K562 (cell line): ENCODE results near the gene CAMSAP2. TPM values are rescaled to one million over a fixed set of nuclear protein-coding genes. Genes with fewer than 3 reads are reported as not detected.

Source experiments
- ATAC-seq: fragments of 200-7000 bp; cut with Tn5 transposase; 3 replicates; pipeline ENCODE4 v1.9.1; 2020; ENCODE audit warnings: moderate library complexity
- BruUV-seq: library from RNA; stranded (reverse); fragments of 400-500 nt; replicated peaks from 2 replicates; lab custom pipeline; 2021; lab: Mats Ljungman, UMichigan
- CTCF ChIA-PET: fragments of 300-600 bp; formaldehyde crosslinking; extraction: SDS; loops from one replicate; lab custom pipeline; 2021; ENCODE audit warnings: low intra/inter-chr PET ratio; lab: Yijun Ruan, JAX
- POLR2A ChIA-PET: fragments of 300-600, 350-650 bp; sonication (Branson Sonifier 250); formaldehyde crosslinking; extraction: SDS; loops from one replicate; lab custom pipeline; 2021; ENCODE audit warnings: antibody characterized with exemption, inconsistent platforms; lab: Yijun Ruan, JAX
- DNase-seq, 4 experiments: peaks; one replicate each; pipeline versions ENCODE4 v3.0.0 to v3.0.0-alpha.2; 2011 to 2018; ENCODE audit warnings: low spot score in 3 of 4, mixed read lengths in 3 of 4; ENCODE audit errors: extremely low read depth in 1 of 4
- FAIRE-seq: peaks from 2 replicates; lab custom pipeline; 2011; peaks lifted over from hg19 to GRCh38; lab: Jason Lieb, UNC
- H2AFZ ChIP-seq: 2 replicates; pipeline ENCODE4 v1.6.0; 2011; ENCODE audit warnings: low read depth, low read length, control low read depth, inconsistent platforms
- H3K27ac ChIP-seq: fragments of 200-600 bp; 3 replicates; pipeline ENCODE4 v1.8.0; 2011; ENCODE audit warnings: low read depth, mild to moderate bottlenecking, control low read depth, inconsistent platforms, low read length, moderate library complexity, mixed read lengths; ENCODE audit errors: extremely low read depth
- H3K27me3 ChIP-seq, 2 experiments: fragments of 300-600 bp in 1 of 2; 2 replicates in 1 of 2; 3 replicates in 1 of 2; pipeline versions ENCODE4 v1.6.0 to v1.8.0; 2011; ENCODE audit warnings: inconsistent platforms in 2 of 2, low read length in 2 of 2, mild to moderate bottlenecking in 1 of 2, mixed read lengths in 1 of 2, moderate library complexity in 1 of 2; ENCODE audit not compliant: control insufficient read depth in 2 of 2, insufficient read depth in 2 of 2
- H3K36me3 ChIP-seq: fragments of 300-600 bp; 3 replicates; pipeline ENCODE4 v1.8.0; 2011; ENCODE audit warnings: mild to moderate bottlenecking, low read length, inconsistent platforms; ENCODE audit not compliant: control insufficient read depth, insufficient read depth
- H3K4me1 ChIP-seq, 2 experiments: fragments of 200-600 bp in 1 of 2; replicated peaks in 1 of 2; 2 replicates in 1 of 2; 3 replicates in 1 of 2; pipeline versions ENCODE4 v1.5.1 to v1.8.0; 2011; ENCODE audit warnings: inconsistent platforms in 2 of 2, low read length in 2 of 2, mild to moderate bottlenecking in 1 of 2, mixed read lengths in 1 of 2, moderate library complexity in 1 of 2; ENCODE audit not compliant: control insufficient read depth in 2 of 2, insufficient read depth in 2 of 2
- H3K4me2 ChIP-seq: 2 replicates; pipeline ENCODE4 v1.6.1; 2011; ENCODE audit warnings: low read length, control low read depth, inconsistent platforms, mixed read lengths; ENCODE audit not compliant: insufficient read depth
- H3K4me3 ChIP-seq: fragments of 200-600 bp; sonication (generic), shearing (Covaris generic); 2 replicates; pipeline ENCODE4 v1.5.1; 2016; ENCODE audit warnings: control low read depth, inconsistent platforms
- H3K79me2 ChIP-seq: fragments of 200-600 bp; 3 replicates; pipeline ENCODE4 v1.8.0; 2011; ENCODE audit warnings: low read length, inconsistent platforms; ENCODE audit not compliant: control insufficient read depth, insufficient read depth
- H3K9ac ChIP-seq, 2 experiments: 2 replicates each; pipeline versions ENCODE4 v1.6.0 to v1.6.1; 2011; ENCODE audit warnings: low read depth in 2 of 2, low read length in 2 of 2, control low read depth in 1 of 2, inconsistent platforms in 1 of 2, mild to moderate bottlenecking in 1 of 2, mixed read lengths in 1 of 2; ENCODE audit not compliant: insufficient read depth in 1 of 2
- H3K9me1 ChIP-seq: one replicate; pipeline ENCODE4 v1.6.0; 2011; ENCODE audit warnings: inconsistent platforms, mild to moderate bottlenecking, low read length, moderate library complexity; ENCODE audit not compliant: control insufficient read depth, insufficient read depth
- H3K9me3 ChIP-seq: replicated peaks from 2 replicates; pipeline ENCODE4 v1.5.1; 2011; ENCODE audit warnings: low read depth, low read length, inconsistent platforms; ENCODE audit not compliant: control insufficient read depth, insufficient read depth
- H4K20me1 ChIP-seq: replicated peaks from 2 replicates; pipeline ENCODE4 v1.6.1; 2011; ENCODE audit warnings: low read length, inconsistent platforms, mixed read lengths; ENCODE audit not compliant: control insufficient read depth, insufficient read depth
- ARID1B ChIP-seq: fragments of 450-650 bp; IDR thresholded peaks from 2 replicates; pipeline ENCODE4 v1.6.1; 2016; ENCODE audit warnings: antibody characterized with exemption, mild to moderate bottlenecking, inconsistent platforms
- ARID3A ChIP-seq: IDR thresholded peaks from 2 replicates; pipeline ENCODE4 v1.6.1; 2012; ENCODE audit warnings: low read depth, low read length, improper control_type of control experiment, borderline replicate concordance
- BRF1 ChIP-seq: IDR thresholded peaks from 3 replicates; pipeline ENCODE4 v1.6.1; 2011; ENCODE audit warnings: borderline replicate concordance, mild to moderate bottlenecking; ENCODE audit not compliant: insufficient read length; ENCODE audit errors: extremely low read depth
- FOXM1 ChIP-seq, 2 experiments: fragments of 450-650 bp in 1 of 2; sonication (generic) in 1 of 2; formaldehyde crosslinking in 1 of 2; IDR thresholded peaks; 2 replicates each; pipeline versions ENCODE4 v1.6.1 to v1.9.0; 2017 to 2022; ENCODE audit warnings: low read depth in 2 of 2, mild to moderate bottlenecking in 2 of 2, missing genetic modification reagents in 1 of 2, moderate library complexity in 1 of 2
- ID3 ChIP-seq, 2 experiments: fragments of 250-450 bp in 1 of 2; fragments of 450-650 bp in 1 of 2; sonication (Bioruptor Pico) in 1 of 2; IDR thresholded peaks; 2 replicates each; pipeline versions ENCODE4 v1.6.1 to v1.8.0; 2016 to 2021; ENCODE audit warnings: mild to moderate bottlenecking in 2 of 2, moderate library complexity in 2 of 2, missing compliant biosample characterization in 1 of 2, missing genetic modification characterization in 1 of 2
- NFIC ChIP-seq: fragments of 450-650 bp; IDR thresholded peaks from 2 replicates; pipeline ENCODE4 v1.6.1; 2017; ENCODE audit warnings: mild to moderate bottlenecking, inconsistent platforms
- ZBTB33 ChIP-seq: sonication (generic); formaldehyde crosslinking; IDR thresholded peaks from 2 replicates; pipeline ENCODE4 v1.8.1; 2023; ENCODE audit warnings: mild to moderate bottlenecking, missing genetic modification reagents
- ZNF165 ChIP-seq: fragments of 250-450 bp; sonication (Bioruptor Pico); IDR thresholded peaks from 2 replicates; pipeline ENCODE4 v1.4.0; 2020; ENCODE audit warnings: borderline replicate concordance
- ZNF354B ChIP-seq: fragments of 250-450 bp; sonication (Bioruptor Pico); IDR thresholded peaks from 2 replicates; pipeline ENCODE4 v1.4.0; 2020
- ZNF79 ChIP-seq: fragments of 250-450 bp; sonication (Bioruptor Pico); IDR thresholded peaks from 2 replicates; pipeline ENCODE4 v1.4.0; 2020; ENCODE audit warnings: low read depth, mild to moderate bottlenecking, moderate library complexity
- WGBS: fragments of 100-300 bp; shearing (Covaris generic); methylation state at CpG from one replicate; pipeline ENCODE4 v1.1.6; 2016; ENCODE audit warnings: low coverage, mixed read lengths; ENCODE audit not compliant: insufficient coverage; ENCODE audit errors: missing lambda C conversion rate; 5-methylcytosine and 5-hydroxymethylcytosine counted together
- in situ Hi-C: fragments of 300-500 bp; cut with MboI; formaldehyde crosslinking; loops from 4 replicates; pipeline ENCODE4 v1.15.0; 2018; ENCODE audit warnings: inconsistent platforms, mixed read lengths
- intact Hi-C: fragments of 100-400 bp; cut with micrococcal nuclease; formaldehyde crosslinking; loops from 2 replicates; pipeline ENCODE4 v1.14.2; 2022
- polyA plus RNA-seq, 8 experiments: library from polyadenylated mRNA; depleted of rRNA in 4 of 8; stranded (reverse) in 5 of 8; unstranded in 3 of 8; fragments of >200 nt; fragmentation: Nextera tagmentation in 2 of 8; fragmentation: Illumina TruSeq in 1 of 8; extraction: Ambion mirVana in 2 of 8; extraction: Trizol in 1 of 8; gene quantifications; 2 replicates each; pipeline versions ENCODE4 v1.2.1 to v1.2.3, GENCODE V29; 2011 to 2014; ENCODE audit warnings: inconsistent platforms in 1 of 8, missing spikeins in 1 of 8
- total RNA-seq, 7 experiments: library from RNA; depleted of rRNA in 6 of 7; stranded (reverse); fragments of >200 nt in 6 of 7; fragmentation: Illumina TruSeq in 2 of 7; extraction: Trizol in 2 of 7; gene quantifications; 2 replicates each; pipeline versions ENCODE4 v1.2.1 to v1.2.3, GENCODE V29; 2011 to 2021; ENCODE audit warnings: low replicate concordance in 1 of 7

The CAMSAP2 gene
- total and polyA plus RNA-seq, 9 of the 15 experiments (the other 6 are each of a cell fraction or from before 2014, with no cell fraction given), result 1.4 to 7.5 (median 2.7) TPM

- no TSS peak for BruUV-seq
- intact Hi-C loops, result no loop called here
Measured at GRCh38 chr1:200877010-200877409, 138.3 kb downstream of the CAMSAP2 start.

More at GRCh38 chr1:200877010-200877409, 138.3 kb downstream of the CAMSAP2 start:
- Histone ChIP-seq H3K9ac (no peak overlapping the region), H3K36me3 (no peaks in the 10 kb centered on the region), H3K27me3 (peaks cover 62 to 67% of the 10 kb centered on the region in 2 experiments), H3K9me1 (no peaks in the 10 kb centered on the region), H3K9me3 (no peaks in the 10 kb centered on the region), H3K4me2 (no peak overlapping the region), H3K4me3 (no peak overlapping the region), H2AFZ (no peak overlapping the region), H4K20me1 (no peaks in the 10 kb centered on the region), H3K79me2 (no peaks in the 10 kb centered on the region), H3K4me1 (peaks cover 0 to 14% of the 10 kb centered on the region in 2 experiments; a peak in 1 of 5 replicates), H3K27ac (no peak overlapping the region)
- no peak for TF ChIP-seq ZBTB33 (CRISPR knock-in tag)
- TF ChIP-seq NFIC, result no peak
- TF ChIP-seq ARID1B, result no peak
- no peak for TF ChIP-seq ZNF165
- no peak for TF ChIP-seq BRF1
- TF ChIP-seq ID3 (CRISPR knock-in tag; IDR thresholded peaks at IDR 0.05), result no peak
- TF ChIP-seq ID3 (tag; IDR thresholded peaks at IDR 0.05), result no peak
- no peak for TF ChIP-seq ARID3A
- no peak for TF ChIP-seq ZNF354B (CRISPR knock-in tag)
- TF ChIP-seq ZNF79 (CRISPR knock-in tag), result no peak
- TF ChIP-seq FOXM1 (IDR thresholded peaks at IDR 0.05; ENCODE audit: low read depth), result no peak
- TF ChIP-seq FOXM1 (CRISPR knock-in tag; IDR thresholded peaks at IDR 0.05; ENCODE audit: low read depth), result no peak
- no peak for FAIRE-seq
- 1% methylated on average over 3 of the region's 3 CpGs for WGBS
- no peak for ATAC-seq
- POLR2A ChIA-PET, result interaction anchor here (0.6 to 1.4 kb wide), 2 partner anchors 11 to 17 kb away, joined by 3 to 4 read pairs; no protein-coding TSS in a partner anchor
- in situ Hi-C loops, result no loop called here
- DNase-seq, result no peak
- CTCF ChIA-PET, result no interaction called here
